Nephron progenitor cell (in vitro differentiated cells): ENCODE results near the gene MAMDC4.
A peak's percentile ranks its signal among the peaks of the same experiment; 100 is the strongest.
"Not testable (repeated sequence)": the region's sequence is repeated elsewhere in the genome, so short reads cannot be mapped to it uniquely, and the experiment has no call there.

ENCODE experiments used
- DNase-seq: peaks from one replicate; pipeline ENCODE4 v3.0.0; 2021
- H3K27ac Mint-ChIP-seq: 2 replicates; pipeline ENCODE4 v1.8.0; 2021; ENCODE audit warnings: mild to moderate bottlenecking, moderate library complexity, mixed read lengths
- H3K27me3 Mint-ChIP-seq: 2 replicates; pipeline ENCODE4 v1.8.0; 2021; ENCODE audit warnings: mild to moderate bottlenecking, low read depth, mixed read lengths; ENCODE audit not compliant: poor library complexity
- H3K36me3 Mint-ChIP-seq: 2 replicates; pipeline ENCODE4 v1.8.0; 2021; ENCODE audit warnings: low read depth, mixed read lengths
- H3K4me1 Mint-ChIP-seq: 2 replicates; pipeline ENCODE4 v1.8.0; 2021; ENCODE audit warnings: mixed read lengths
- H3K4me3 Mint-ChIP-seq: 2 replicates; pipeline ENCODE4 v1.8.0; 2021; ENCODE audit warnings: mild to moderate bottlenecking, moderate library complexity, mixed read lengths
- H3K9me3 Mint-ChIP-seq: 2 replicates; pipeline ENCODE4 v1.8.0; 2021; ENCODE audit warnings: mild to moderate bottlenecking, moderate library complexity, mixed read lengths
- CTCF ChIP-seq: fragments of 200-600 bp; sonication (generic); IDR thresholded peaks from 2 replicates; pipeline ENCODE4 v1.5.0; 2021; ENCODE audit warnings: antibody characterized with exemption

Gene MAMDC4

GRCh38 chr9:136876476-136876875, 24.3 kb downstream of the MAMDC4 start:
- TF ChIP-seq CTCF = no peak
- Mint-ChIP-seq H3K36me3 (peaks cover 3% of the 10 kb centered on the region), H3K27ac (no peak overlapping the region), H3K27me3 (peaks cover 27% of the 10 kb centered on the region), H3K4me3 (no peak overlapping the region), H3K4me1 (no peaks in the 10 kb centered on the region), H3K9me3 (peaks cover 44% of the 10 kb centered on the region)
- DNase-seq = no peak

- Mint-ChIP-seq H3K36me3 (no peaks in the 10 kb centered on the region), H3K27ac (no peak overlapping the region), H3K27me3 (peaks cover 23% of the 10 kb centered on the region), H3K4me1 (no peaks in the 10 kb centered on the region), H3K4me3 (no peak overlapping the region), H3K9me3 (peaks cover 5% of the 10 kb centered on the region)
- DNase-seq = no peak
- no peak for TF ChIP-seq CTCF
Observed at GRCh38 chr9:136880651-136881050, 28.5 kb downstream of the MAMDC4 start.

GRCh38 chr9:136881691-136882108, 29.6 kb downstream of the MAMDC4 start:
- H3K9me3 Mint-ChIP-seq = no peaks in the 10 kb centered on the region
- H3K4me3 Mint-ChIP-seq = no peak overlapping the region
- no peaks in the 10 kb centered on the region for H3K36me3 Mint-ChIP-seq
- no peak for TF ChIP-seq CTCF
- no peaks in the 10 kb centered on the region for H3K4me1 Mint-ChIP-seq
- peaks cover 14% of the 10 kb centered on the region for H3K27me3 Mint-ChIP-seq
- DNase-seq = no peak
- H3K27ac Mint-ChIP-seq = no peak overlapping the region

DNA sequence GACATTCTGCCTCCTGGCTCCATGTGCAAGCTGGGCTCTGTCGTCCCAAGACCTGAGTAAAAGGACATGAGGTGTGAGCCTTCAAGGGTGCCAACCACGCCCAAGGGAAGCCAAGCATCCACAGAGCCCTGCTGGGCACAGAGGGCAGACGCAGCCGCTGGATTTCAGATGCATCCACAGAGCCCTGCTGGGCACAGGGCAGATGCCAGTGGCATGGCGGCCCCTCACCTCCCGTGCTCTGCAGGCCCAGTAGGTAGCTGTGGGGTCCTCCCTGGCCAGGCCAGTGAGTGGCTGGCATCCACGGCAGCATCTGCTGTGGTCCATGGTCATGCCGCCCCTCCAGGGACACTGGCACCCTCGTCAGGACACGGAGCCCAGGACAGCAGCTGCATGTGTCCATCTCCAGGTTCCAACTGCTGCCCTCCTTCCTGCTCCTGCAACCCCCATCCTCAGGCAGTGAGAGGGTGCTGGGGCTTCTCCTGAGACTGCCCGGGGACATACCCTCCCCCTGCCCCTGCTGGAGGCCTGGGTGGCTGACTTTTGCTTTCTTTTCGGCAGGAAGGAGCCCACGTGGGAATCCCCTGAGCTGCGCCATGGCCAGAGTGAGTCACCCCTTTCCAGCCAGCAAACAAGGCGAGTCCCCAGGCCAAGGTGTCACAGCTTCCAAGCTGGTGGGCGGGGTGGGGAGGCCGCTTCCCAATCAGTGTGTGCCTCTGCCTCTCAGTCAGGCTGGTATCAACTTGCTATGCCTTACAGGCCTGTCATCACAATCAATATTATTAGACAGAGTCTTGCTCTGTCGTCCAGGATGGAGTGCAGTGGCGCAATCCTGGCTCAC, 30.2 kb downstream of the MAMDC4 start:
- Mint-ChIP-seq H3K9me3 (no peaks in the 10 kb centered on the region), H3K36me3 (no peaks in the 10 kb centered on the region), H3K4me1 (peaks cover 6% of the 10 kb centered on the region), H3K27ac (no peak overlapping the region), H3K4me3 (no peak overlapping the region), H3K27me3 (peaks cover 14% of the 10 kb centered on the region)
- no peak for TF ChIP-seq CTCF
- no peak for DNase-seq

DNA sequence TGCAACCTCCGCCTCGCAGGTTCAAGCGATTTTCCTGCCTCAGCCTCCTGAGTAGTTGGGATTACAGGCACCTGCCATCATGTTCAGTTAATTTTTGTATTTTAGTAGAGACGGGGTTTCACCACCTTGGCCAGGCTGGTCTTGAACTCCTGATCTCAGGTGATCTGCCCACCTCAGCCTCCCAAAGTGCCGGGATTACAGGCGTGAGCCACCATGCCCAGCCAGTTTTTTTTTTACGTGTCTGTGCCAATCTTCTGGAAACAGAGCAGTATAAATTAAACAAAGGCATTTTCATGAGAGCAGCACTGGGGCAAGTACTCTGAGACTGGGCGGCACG, 30.8 kb downstream of the MAMDC4 start:
- H3K36me3 Mint-ChIP-seq, H3K4me1 Mint-ChIP-seq, H3K27ac Mint-ChIP-seq, H3K9me3 Mint-ChIP-seq, DNase-seq, H3K4me3 Mint-ChIP-seq: not testable (repeated sequence)
- H3K27me3 Mint-ChIP-seq = peaks cover 11% of the 10 kb centered on the region

GRCh38 chr9:136883670-136884069, 31.5 kb downstream of the MAMDC4 start:
- H3K9me3 Mint-ChIP-seq, DNase-seq, H3K36me3 Mint-ChIP-seq, H3K4me3 Mint-ChIP-seq, H3K27ac Mint-ChIP-seq, H3K4me1 Mint-ChIP-seq, H3K27me3 Mint-ChIP-seq: not testable (repeated sequence)

GRCh38 chr9:136885950-136886578, 33.9 kb downstream of the MAMDC4 start, which contains the start of gene TRAF2:
TSS of gene TRAF2 (plus strand) at chr9:136886516. CDS start at chr9:136898741, 12,225 bp downstream.
- Mint-ChIP-seq H3K27ac (peak within 1 kb of the TSS; percentile 55), H3K4me3 (peak within 1 kb of the TSS; percentile 86), H3K4me1 (peaks cover 9% of the 10 kb centered on the region), H3K27me3 (no peaks in the 10 kb centered on the region), H3K9me3 (no peaks in the 10 kb centered on the region), H3K36me3 (no peaks in the 10 kb centered on the region)
- DNase-seq = peak; percentile 99
- no peak for TF ChIP-seq CTCF
